Measurements from ENCODE around the gene CREBZF. TPM values are rescaled to one million over a fixed set of nuclear protein-coding genes. Genes with fewer than 3 reads are reported as not detected.

The CREBZF gene
- total RNA-seq, 1 donor from 2014 or later: 21.4 TPM

GRCh38 chr11:85704967-85705366, 40.0 kb upstream of the CREBZF start:
- DNase-seq (ENCODE audit: low read depth): no peak
- Histone ChIP-seq H3K27me3 (ENCODE audit: control insufficient read depth, insufficient read depth, low read length) (no peaks in the 10 kb centered on the region), H3K4me3 (ENCODE audit: low read depth, low read length) (no peak overlapping the region), H3K36me3 (ENCODE audit: control insufficient read depth, insufficient read depth, low read length) (no peaks in the 10 kb centered on the region)
- TF ChIP-seq, protein P1, sequence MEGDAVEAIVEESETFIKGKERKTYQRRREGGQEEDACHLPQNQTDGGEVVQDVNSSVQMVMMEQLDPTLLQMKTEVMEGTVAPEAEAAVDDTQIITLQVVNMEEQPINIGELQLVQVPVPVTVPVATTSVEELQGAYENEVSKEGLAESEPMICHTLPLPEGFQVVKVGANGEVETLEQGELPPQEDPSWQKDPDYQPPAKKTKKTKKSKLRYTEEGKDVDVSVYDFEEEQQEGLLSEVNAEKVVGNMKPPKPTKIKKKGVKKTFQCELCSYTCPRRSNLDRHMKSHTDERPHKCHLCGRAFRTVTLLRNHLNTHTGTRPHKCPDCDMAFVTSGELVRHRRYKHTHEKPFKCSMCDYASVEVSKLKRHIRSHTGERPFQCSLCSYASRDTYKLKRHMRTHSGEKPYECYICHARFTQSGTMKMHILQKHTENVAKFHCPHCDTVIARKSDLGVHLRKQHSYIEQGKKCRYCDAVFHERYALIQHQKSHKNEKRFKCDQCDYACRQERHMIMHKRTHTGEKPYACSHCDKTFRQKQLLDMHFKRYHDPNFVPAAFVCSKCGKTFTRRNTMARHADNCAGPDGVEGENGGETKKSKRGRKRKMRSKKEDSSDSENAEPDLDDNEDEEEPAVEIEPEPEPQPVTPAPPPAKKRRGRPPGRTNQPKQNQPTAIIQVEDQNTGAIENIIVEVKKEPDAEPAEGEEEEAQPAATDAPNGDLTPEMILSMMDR (IDR thresholded peaks at IDR 0.05; ENCODE audit: insufficient read depth, low read length, poor library complexity, severe bottlenecking): no peak

GRCh38 chr11:85699957-85700741, 35.2 kb upstream of the CREBZF start:
- no peaks in the 10 kb centered on the region for H3K36me3 ChIP-seq (ENCODE audit: control insufficient read depth, insufficient read depth, low read length)
- DNase-seq (ENCODE audit: low read depth): no peak
- TF ChIP-seq, protein P1 (IDR thresholded peaks at IDR 0.05; ENCODE audit: insufficient read depth, low read length, poor library complexity, severe bottlenecking): no peak
- H3K4me3 ChIP-seq (ENCODE audit: low read depth, low read length): no peak overlapping the region
- H3K27me3 ChIP-seq (ENCODE audit: control insufficient read depth, insufficient read depth, low read length): no peaks in the 10 kb centered on the region

DNA sequence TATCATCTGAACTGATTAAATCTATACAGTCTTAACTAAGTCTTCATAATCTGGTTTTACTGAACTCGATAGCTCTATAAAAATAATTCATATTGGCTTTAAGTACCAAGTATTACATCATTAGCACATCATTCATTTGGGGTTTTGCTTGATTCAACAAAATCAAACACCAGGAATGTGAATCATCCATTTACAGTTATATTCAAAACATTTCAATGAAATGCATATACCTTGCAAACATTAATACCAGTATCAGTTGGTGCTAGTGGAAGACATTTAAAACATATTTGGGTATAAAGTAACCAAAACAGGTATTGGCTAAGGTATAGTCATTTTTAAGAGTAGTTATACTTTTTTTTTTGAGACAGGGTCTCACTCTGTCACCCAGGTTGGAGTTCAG, 33.3 kb upstream of the CREBZF start:
- Histone ChIP-seq H3K4me3 (ENCODE audit: low read depth, low read length) (no peak overlapping the region), H3K36me3 (ENCODE audit: control insufficient read depth, insufficient read depth, low read length) (no peaks in the 10 kb centered on the region), H3K27me3 (ENCODE audit: control insufficient read depth, insufficient read depth, low read length) (no peaks in the 10 kb centered on the region)
- no peak for DNase-seq (ENCODE audit: low read depth)
- TF ChIP-seq, protein P1 (IDR thresholded peaks at IDR 0.05; ENCODE audit: insufficient read depth, low read length, poor library complexity, severe bottlenecking): no peak

GRCh38 chr11:85697747-85698146, 32.8 kb upstream of the CREBZF start:
- no peaks in the 10 kb centered on the region for H3K36me3 ChIP-seq (ENCODE audit: control insufficient read depth, insufficient read depth, low read length)

DNA sequence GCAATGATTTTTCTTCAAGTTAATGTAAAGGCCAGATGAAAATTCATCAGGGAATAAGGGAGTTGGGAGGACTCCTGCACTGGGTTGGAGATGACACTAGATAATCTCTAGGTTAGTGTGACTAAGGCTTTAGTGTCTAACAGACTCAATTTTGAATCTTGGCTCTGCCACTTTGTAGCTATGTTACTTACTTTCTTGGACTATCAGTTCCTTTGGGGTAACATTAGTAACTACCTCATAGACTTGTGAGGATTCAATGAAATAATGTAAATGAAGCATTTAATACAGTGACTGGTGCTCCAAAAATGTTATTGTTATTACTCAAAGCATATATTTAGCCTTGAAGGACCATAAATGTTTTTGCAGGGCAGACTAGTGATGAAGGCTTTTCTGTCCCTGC, 30.6 kb upstream of the CREBZF start:
- no peak for DNase-seq (ENCODE audit: low read depth)
- H3K36me3 ChIP-seq (ENCODE audit: control insufficient read depth, insufficient read depth, low read length): no peaks in the 10 kb centered on the region
- H3K4me3 ChIP-seq (ENCODE audit: low read depth, low read length): no peak overlapping the region
- no peaks in the 10 kb centered on the region for H3K27me3 ChIP-seq (ENCODE audit: control insufficient read depth, insufficient read depth, low read length)
- TF ChIP-seq, protein P1 (IDR thresholded peaks at IDR 0.05; ENCODE audit: insufficient read depth, low read length, poor library complexity, severe bottlenecking): no peak

More at GRCh38 chr11:85697747-85698146, 32.8 kb upstream of the CREBZF start:
- Histone ChIP-seq H3K4me3 (ENCODE audit: low read depth, low read length) (no peak overlapping the region), H3K27me3 (ENCODE audit: control insufficient read depth, insufficient read depth, low read length) (no peaks in the 10 kb centered on the region)
- DNase-seq (ENCODE audit: low read depth): no peak
- TF ChIP-seq, protein P1 (IDR thresholded peaks at IDR 0.05; ENCODE audit: insufficient read depth, low read length, poor library complexity, severe bottlenecking): no peak

All from kidney epithelial cell (primary cell).